Progenitor cell of endocrine pancreas (in vitro differentiated cells): Measurements from ENCODE around the gene PTPA. TPM values are rescaled to one million over a fixed set of nuclear protein-coding genes. Genes with fewer than 3 reads are reported as not detected.
A peak's percentile ranks its signal among the peaks of the same experiment; 100 is the strongest.

Experiments
- DNase-seq: peaks from one replicate; pipeline ENCODE4 v3.0.0; 2021; ENCODE audit warnings: low spot score; ENCODE audit not compliant: unreplicated experiment
- H3K27ac Mint-ChIP-seq: 2 replicates; pipeline ENCODE4 v1.8.0; 2021; ENCODE audit warnings: mild to moderate bottlenecking, moderate library complexity, mixed read lengths
- H3K27me3 Mint-ChIP-seq: 2 replicates; pipeline ENCODE4 v1.8.0; 2021; ENCODE audit warnings: mixed read lengths
- H3K36me3 Mint-ChIP-seq: 2 replicates; pipeline ENCODE4 v1.8.0; 2022; ENCODE audit warnings: mixed read lengths; ENCODE audit not compliant: insufficient read depth
- H3K4me1 Mint-ChIP-seq: 2 replicates; pipeline ENCODE4 v1.8.0; 2021; ENCODE audit warnings: low read depth, mixed read lengths
- H3K4me3 Mint-ChIP-seq: 2 replicates; pipeline ENCODE4 v1.8.0; 2021; ENCODE audit warnings: low read depth, mild to moderate bottlenecking, moderate library complexity, mixed read lengths
- H3K9me3 Mint-ChIP-seq: 2 replicates; pipeline ENCODE4 v1.8.0; 2021; ENCODE audit warnings: low read depth, mixed read lengths
- total RNA-seq: library from RNA; stranded (reverse); gene quantifications from 2 replicates; pipeline ENCODE4 v1.2.1, GENCODE V29; 2021
- TF ChIP-seq, protein P1 (sequence below): fragments of 200-600 bp; sonication (generic); IDR thresholded peaks from one replicate; pipeline ENCODE4 v1.5.0; 2021; ENCODE audit warnings: antibody characterized with exemption, mild to moderate bottlenecking; ENCODE audit not compliant: unreplicated experiment

PTPA gene
- total RNA-seq, 1 donor from 2014 or later, result 145 TPM

DNA sequence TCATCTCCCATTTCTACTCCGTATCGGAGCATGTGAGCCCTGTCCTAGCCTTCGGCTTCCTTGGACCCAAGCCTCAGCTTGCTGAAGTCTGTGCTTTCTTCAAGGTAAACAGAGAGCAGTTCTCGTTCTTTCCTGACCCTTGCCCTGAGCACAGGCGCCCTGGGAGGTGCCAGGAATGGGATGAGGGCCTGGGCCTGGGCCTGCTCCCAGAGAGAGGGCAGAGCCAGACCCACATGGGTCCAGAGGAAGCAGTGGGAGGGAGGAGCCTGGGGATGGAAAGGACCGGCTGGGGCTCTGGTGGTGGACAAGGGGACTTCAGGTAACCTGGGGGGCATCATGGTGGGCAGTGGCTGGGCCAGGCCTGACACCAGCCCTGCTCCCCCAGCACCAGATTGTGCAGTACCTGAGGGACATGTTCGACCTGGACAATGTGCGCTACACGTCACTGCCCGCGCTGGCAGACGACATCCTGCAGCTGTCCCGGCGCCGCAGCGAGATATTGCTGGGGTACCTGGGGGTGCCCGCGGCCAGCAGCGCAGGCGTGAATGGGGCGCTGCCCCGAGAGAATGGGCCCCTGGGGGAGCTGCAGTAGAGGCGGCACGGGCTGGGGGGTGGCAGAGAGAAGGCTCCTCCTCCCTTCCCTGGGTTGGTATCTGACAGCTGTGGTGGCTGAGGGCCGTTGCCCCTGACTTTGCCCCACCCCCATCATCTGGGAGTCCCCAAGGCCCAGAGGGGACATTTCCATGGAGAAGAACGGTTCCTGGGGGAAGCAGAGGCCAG lies 41.2 kb upstream of the PTPA start:
- Mint-ChIP-seq H3K4me3 (no peak overlapping the region), H3K36me3 (peaks cover 5% of the 10 kb centered on the region), H3K27me3 (no peaks in the 10 kb centered on the region), H3K27ac (no peak overlapping the region), H3K9me3 (no peaks in the 10 kb centered on the region), H3K4me1 (no peaks in the 10 kb centered on the region)
- TF ChIP-seq, protein P1, sequence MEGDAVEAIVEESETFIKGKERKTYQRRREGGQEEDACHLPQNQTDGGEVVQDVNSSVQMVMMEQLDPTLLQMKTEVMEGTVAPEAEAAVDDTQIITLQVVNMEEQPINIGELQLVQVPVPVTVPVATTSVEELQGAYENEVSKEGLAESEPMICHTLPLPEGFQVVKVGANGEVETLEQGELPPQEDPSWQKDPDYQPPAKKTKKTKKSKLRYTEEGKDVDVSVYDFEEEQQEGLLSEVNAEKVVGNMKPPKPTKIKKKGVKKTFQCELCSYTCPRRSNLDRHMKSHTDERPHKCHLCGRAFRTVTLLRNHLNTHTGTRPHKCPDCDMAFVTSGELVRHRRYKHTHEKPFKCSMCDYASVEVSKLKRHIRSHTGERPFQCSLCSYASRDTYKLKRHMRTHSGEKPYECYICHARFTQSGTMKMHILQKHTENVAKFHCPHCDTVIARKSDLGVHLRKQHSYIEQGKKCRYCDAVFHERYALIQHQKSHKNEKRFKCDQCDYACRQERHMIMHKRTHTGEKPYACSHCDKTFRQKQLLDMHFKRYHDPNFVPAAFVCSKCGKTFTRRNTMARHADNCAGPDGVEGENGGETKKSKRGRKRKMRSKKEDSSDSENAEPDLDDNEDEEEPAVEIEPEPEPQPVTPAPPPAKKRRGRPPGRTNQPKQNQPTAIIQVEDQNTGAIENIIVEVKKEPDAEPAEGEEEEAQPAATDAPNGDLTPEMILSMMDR, result no peak
- DNase-seq, result no peak

DNA sequence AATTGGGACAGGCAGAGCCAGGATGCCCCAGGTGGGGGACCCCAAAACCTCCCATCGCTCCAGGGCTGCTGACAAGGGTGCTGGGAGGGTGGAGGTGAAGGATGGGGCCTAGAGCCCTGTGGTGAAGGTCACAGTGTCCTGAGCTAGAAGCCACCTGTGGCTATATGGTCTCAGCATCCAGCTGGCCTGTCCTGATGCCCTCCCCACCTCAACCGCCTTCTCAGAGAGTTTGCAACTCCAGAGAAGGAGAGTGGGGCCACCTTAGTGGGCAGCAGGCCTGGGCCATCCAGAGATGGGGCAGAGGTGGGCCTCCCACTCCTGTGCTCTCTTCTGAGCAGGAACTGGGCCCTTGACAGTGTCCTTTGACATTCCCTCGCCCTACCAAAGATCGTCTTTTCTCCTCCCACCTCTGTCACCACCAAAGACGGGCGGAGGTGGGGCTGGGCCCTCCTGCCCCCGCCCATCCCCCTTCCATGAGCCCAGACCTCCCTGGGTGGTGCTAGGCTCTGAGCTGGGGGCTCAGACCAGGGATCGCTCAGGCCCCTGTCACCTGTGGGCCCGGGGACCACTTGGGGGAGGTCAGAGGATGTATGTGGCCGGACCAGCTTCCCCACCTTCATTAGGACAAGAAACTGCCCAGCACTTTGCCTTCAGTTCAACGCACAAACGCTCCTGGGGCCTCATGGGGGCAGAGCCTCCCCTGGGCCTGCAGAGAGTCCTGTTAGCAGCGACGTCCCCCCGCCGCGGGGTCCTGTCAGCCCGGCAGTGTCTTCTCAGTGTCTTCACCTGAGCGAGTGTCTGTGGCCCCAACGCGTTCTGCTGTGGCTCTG lies 40.3 kb upstream of the PTPA start:
- H3K4me1 Mint-ChIP-seq, result no peaks in the 10 kb centered on the region
- no peaks in the 10 kb centered on the region for H3K9me3 Mint-ChIP-seq
- no peak for DNase-seq

DNA sequence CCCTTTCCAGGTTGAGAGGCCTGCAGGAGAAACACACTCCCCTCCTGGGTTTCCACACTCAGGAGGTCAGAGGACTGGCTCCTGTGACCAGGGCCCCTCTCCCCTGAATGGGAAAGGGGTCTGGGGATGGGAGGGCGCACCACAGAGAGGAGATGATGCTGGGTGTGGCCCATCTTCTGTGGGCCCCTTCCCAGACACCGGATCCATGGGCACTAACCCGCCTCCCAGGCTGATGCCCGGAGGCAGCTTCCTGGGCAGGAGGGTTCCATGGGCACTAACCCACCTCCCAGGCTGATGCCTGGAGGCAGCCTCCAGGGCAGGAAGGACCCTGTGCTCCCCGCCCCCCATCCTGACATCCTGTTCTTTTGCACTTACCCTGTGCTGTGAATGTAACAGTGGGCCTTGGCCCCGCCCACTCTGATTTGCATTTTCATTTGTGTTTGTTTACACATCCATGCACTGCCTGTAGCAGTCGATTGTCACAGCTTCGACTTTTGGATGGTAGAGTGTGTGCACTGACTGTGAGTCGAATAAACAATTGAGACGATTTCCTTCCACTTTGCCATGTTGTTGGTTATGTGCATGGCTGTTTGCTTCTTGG lies 39.6 kb upstream of the PTPA start:
- TF ChIP-seq, protein P1, result no peak
- Mint-ChIP-seq H3K4me1 (no peaks in the 10 kb centered on the region), H3K9me3 (no peaks in the 10 kb centered on the region), H3K4me3 (no peak overlapping the region), H3K27ac (peak overlapping the region; percentile 16), H3K36me3 (peaks cover 2% of the 10 kb centered on the region), H3K27me3 (no peaks in the 10 kb centered on the region)
- DNase-seq, result no peak

More for the DNA sequence above, 40.3 kb upstream of the PTPA start:
- Mint-ChIP-seq H3K36me3 (peaks cover 2% of the 10 kb centered on the region), H3K4me3 (no peak overlapping the region), H3K27ac (no peak overlapping the region), H3K27me3 (no peaks in the 10 kb centered on the region)
- TF ChIP-seq, protein P1, result no peak

DNA sequence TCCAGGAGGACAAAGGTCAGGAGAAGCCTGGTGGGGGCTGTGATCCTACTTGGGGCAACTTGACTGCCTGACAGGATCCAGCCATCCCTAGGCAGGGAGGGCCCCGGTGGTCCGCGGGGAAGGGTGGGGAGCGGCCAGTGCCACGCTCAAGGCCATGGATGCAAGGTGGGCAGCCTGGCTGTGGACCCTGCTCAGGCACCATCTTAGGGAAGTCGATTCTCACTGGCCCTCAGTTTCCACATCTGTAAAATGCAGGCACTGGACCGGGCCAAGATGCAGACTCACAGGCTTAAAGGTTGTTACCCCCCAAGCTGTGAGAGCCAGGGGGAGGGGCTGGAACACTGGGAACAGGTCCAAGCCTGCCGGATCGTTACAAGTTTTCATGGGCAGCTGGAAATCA lies 39.0 kb upstream of the PTPA start:
- no peaks in the 10 kb centered on the region for H3K9me3 Mint-ChIP-seq
- no peak for DNase-seq
- TF ChIP-seq, protein P1, result no peak
- peaks cover 2% of the 10 kb centered on the region for H3K36me3 Mint-ChIP-seq
- H3K4me1 Mint-ChIP-seq, result no peaks in the 10 kb centered on the region
- H3K27ac Mint-ChIP-seq, result peak overlapping the region; percentile 16
- H3K4me3 Mint-ChIP-seq, result no peak overlapping the region
- no peaks in the 10 kb centered on the region for H3K27me3 Mint-ChIP-seq

DNA sequence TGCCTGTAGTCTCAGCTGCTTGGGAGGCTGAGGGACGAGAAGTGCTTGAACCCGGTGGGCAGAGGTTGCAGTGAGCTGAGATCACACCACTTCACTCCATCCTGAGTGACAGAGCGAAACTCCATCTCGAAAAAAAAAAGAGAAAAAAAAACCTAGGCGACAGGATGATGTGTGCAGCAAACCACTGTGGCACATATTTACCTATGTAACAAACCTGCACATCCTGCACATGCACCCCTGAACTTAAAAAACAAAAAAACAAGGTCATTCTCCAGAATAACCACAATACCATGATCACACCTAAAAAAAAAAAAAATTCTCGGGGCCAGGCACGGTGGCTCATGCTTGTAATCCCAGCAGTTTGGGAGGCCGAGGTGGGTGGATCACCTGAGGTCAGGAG lies 37.8 kb upstream of the PTPA start:
- TF ChIP-seq, protein P1, result no peak
- no peak overlapping the region for H3K27ac Mint-ChIP-seq
- no peaks in the 10 kb centered on the region for H3K4me1 Mint-ChIP-seq
- no peaks in the 10 kb centered on the region for H3K27me3 Mint-ChIP-seq
- H3K4me3 Mint-ChIP-seq, result no peak overlapping the region
- H3K9me3 Mint-ChIP-seq, result no peaks in the 10 kb centered on the region
- peaks cover 2% of the 10 kb centered on the region for H3K36me3 Mint-ChIP-seq
- no peak for DNase-seq
